ENCODE results near the gene KRT83. TPM values are rescaled to one million over a fixed set of nuclear protein-coding genes. Genes with fewer than 3 reads are reported as not detected.

KRT83 gene
- total RNA-seq, 1 experiment from 2014 or later, result not detected

DNA sequence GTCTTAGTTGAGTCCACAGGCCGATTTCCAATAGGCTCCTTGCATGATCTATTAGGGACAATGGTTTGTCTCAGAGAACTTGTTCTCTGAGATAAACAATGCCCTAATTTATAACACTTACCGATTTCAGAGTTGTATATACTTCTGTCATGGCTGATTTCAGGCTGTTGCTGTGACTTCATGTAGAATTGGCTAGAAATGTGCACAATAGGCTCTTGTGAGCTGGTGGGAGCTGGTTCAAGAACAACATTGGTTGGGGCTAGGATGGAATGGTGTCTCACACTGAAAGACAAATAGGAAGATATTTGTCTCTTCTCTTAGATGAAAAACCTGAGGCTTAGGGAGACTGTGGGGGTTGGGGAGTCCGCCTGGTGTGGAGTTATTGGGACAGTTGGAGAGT is 53.5 kb downstream of the KRT83 start:
- no peaks in the 10 kb centered on the region for H3K36me3 ChIP-seq (ENCODE audit: low read depth)
- CTCF ChIA-PET, result interaction anchor here (0.6 kb wide), 1 partner anchor 15 kb away, joined by 4 read pairs; no protein-coding TSS in a partner anchor
- no peaks in the 10 kb centered on the region for H4K20me1 ChIP-seq (ENCODE audit: insufficient read depth)
- TF ChIP-seq, protein P1, sequence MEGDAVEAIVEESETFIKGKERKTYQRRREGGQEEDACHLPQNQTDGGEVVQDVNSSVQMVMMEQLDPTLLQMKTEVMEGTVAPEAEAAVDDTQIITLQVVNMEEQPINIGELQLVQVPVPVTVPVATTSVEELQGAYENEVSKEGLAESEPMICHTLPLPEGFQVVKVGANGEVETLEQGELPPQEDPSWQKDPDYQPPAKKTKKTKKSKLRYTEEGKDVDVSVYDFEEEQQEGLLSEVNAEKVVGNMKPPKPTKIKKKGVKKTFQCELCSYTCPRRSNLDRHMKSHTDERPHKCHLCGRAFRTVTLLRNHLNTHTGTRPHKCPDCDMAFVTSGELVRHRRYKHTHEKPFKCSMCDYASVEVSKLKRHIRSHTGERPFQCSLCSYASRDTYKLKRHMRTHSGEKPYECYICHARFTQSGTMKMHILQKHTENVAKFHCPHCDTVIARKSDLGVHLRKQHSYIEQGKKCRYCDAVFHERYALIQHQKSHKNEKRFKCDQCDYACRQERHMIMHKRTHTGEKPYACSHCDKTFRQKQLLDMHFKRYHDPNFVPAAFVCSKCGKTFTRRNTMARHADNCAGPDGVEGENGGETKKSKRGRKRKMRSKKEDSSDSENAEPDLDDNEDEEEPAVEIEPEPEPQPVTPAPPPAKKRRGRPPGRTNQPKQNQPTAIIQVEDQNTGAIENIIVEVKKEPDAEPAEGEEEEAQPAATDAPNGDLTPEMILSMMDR (conservative IDR thresholded peaks at IDR 0.05), result no peak
- TF ChIP-seq EZH2 (IDR thresholded peaks at IDR 0.05; ENCODE audit: low read depth), result no peak
- H3K27ac ChIP-seq, result no peak overlapping the region
- H3F3A ChIP-seq (ENCODE audit: insufficient read depth, low read depth), result no peaks in the 10 kb centered on the region
- no peaks in the 10 kb centered on the region for H3K9me2 ChIP-seq (ENCODE audit: insufficient read depth)
- H3K4me1 ChIP-seq (replicated peaks; ENCODE audit: insufficient read depth), result no peaks in the 10 kb centered on the region
- H3K79me2 ChIP-seq (ENCODE audit: low read depth), result no peaks in the 10 kb centered on the region
- no peaks in the 10 kb centered on the region for H3K27me3 ChIP-seq (ENCODE audit: insufficient read depth, low read depth)
- DNase-seq, result no peak
- POLR2A ChIA-PET (ENCODE audit: unreplicated experiment), result interaction anchor here (0.6 kb wide), 1 partner anchor 13 kb away, joined by 3 read pairs; no protein-coding TSS in a partner anchor
- H2AFZ ChIP-seq, result no peak overlapping the region
- no peak overlapping the region for H3K4me3 ChIP-seq
- H3K4me2 ChIP-seq, result no peak overlapping the region
- no TSS peak for BruUV-seq (replicated peaks)
- no peaks in the 10 kb centered on the region for H3K9me3 ChIP-seq (ENCODE audit: insufficient read depth, low read depth)
- intact Hi-C loops (cut with micrococcal nuclease; ENCODE audit: unreplicated experiment), result no loop called here

DNA sequence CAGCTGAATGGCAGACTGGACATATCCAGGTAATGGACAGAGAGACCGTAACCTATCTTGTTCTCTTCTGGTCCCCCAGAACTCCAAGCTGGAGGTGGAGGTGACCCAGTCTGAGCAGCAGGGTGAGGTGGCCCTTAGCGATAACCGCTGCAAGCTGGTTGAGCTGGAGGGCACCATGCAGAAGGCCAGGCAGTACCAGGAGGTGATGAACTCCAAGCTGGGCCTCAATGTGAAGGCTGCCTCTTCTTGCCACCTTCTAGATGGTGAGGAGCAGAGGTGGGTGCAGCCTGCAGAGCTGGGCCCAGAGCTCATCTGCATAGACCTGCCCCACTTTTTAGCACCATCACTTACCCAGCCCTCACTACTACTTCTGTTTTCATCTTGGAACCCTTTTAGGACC is 53.9 kb downstream of the KRT83 start:
- ChIA-PET POLR2A (ENCODE audit: unreplicated experiment) (no interaction called here), CTCF (no interaction called here)
- no TSS peak for BruUV-seq (replicated peaks)

DNA sequence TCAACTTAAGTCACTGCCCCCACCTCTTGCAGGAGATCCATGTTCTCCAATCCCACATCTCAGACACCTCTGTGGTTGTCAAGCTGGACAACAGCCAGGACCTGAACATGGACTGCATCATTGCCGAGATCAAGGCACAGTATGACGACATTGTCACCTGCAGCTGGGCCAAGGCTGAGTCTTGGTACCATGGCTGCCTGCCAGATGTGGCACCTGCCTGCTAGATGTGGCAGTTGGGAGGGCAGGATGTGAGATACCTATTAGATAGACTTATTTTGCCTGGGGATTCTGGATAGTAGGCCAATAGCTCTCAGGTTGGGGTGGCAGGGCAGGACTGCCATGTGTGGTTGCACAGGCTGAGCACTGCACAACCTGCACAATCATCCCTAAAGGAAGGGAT is 54.7 kb downstream of the KRT83 start:
- POLR2A ChIA-PET (ENCODE audit: unreplicated experiment), result interaction anchor here (0.6 kb wide), 2 partner anchors 44 to 684 kb away, joined by 3 to 5 read pairs; no protein-coding TSS in a partner anchor

More for the DNA sequence above, 53.9 kb downstream of the KRT83 start:
- no peak overlapping the region for H2AFZ ChIP-seq
- H3K79me2 ChIP-seq (ENCODE audit: low read depth), result no peaks in the 10 kb centered on the region
- H3K4me2 ChIP-seq, result no peak overlapping the region
- H3K36me3 ChIP-seq (ENCODE audit: low read depth), result no peaks in the 10 kb centered on the region
- intact Hi-C loops (cut with micrococcal nuclease; ENCODE audit: unreplicated experiment), result no loop called here
- no peaks in the 10 kb centered on the region for H3K9me3 ChIP-seq (ENCODE audit: insufficient read depth, low read depth)
- H3K4me1 ChIP-seq (replicated peaks; ENCODE audit: insufficient read depth), result no peaks in the 10 kb centered on the region
- H3K9me2 ChIP-seq (ENCODE audit: insufficient read depth), result no peaks in the 10 kb centered on the region
- no peak for DNase-seq
- no peak for TF ChIP-seq EZH2 (IDR thresholded peaks at IDR 0.05; ENCODE audit: low read depth)
- TF ChIP-seq, protein P1 (conservative IDR thresholded peaks at IDR 0.05), result no peak
- H3K4me3 ChIP-seq, result no peak overlapping the region
- H3K27ac ChIP-seq, result no peak overlapping the region
- no peaks in the 10 kb centered on the region for H4K20me1 ChIP-seq (ENCODE audit: insufficient read depth)
- H3K27me3 ChIP-seq (ENCODE audit: insufficient read depth, low read depth), result no peaks in the 10 kb centered on the region
- no peaks in the 10 kb centered on the region for H3F3A ChIP-seq (ENCODE audit: insufficient read depth, low read depth)

More for the DNA sequence above, 54.7 kb downstream of the KRT83 start:
- Histone ChIP-seq H3K9me2 (ENCODE audit: insufficient read depth) (no peaks in the 10 kb centered on the region), H3K4me2 (no peak overlapping the region), H3K4me3 (no peak overlapping the region), H3K27me3 (ENCODE audit: insufficient read depth, low read depth) (no peaks in the 10 kb centered on the region), H3K79me2 (ENCODE audit: low read depth) (no peaks in the 10 kb centered on the region), H3K27ac (no peak overlapping the region), H4K20me1 (ENCODE audit: insufficient read depth) (no peaks in the 10 kb centered on the region), H3F3A (ENCODE audit: insufficient read depth, low read depth) (no peaks in the 10 kb centered on the region), H3K4me1 (replicated peaks; ENCODE audit: insufficient read depth) (no peaks in the 10 kb centered on the region), H3K36me3 (ENCODE audit: low read depth) (no peaks in the 10 kb centered on the region), H2AFZ (no peak overlapping the region), H3K9me3 (ENCODE audit: insufficient read depth, low read depth) (no peaks in the 10 kb centered on the region)
- TF ChIP-seq, protein P1 (conservative IDR thresholded peaks at IDR 0.05), result no peak
- TF ChIP-seq EZH2 (IDR thresholded peaks at IDR 0.05; ENCODE audit: low read depth), result no peak
- BruUV-seq (replicated peaks), result no TSS peak
- intact Hi-C loops (cut with micrococcal nuclease; ENCODE audit: unreplicated experiment), result no loop called here
- CTCF ChIA-PET, result no interaction called here
- DNase-seq, result no peak

All from PC-9 (cell line).